HEK293 (cell line): ENCODE data around the gene SHC3.

Experiments
- ATF2 ChIP-seq: fragments of 450-650 bp; formaldehyde crosslinking; IDR thresholded peaks from 2 replicates; pipeline ENCODE4 v1.5.1; 2016; ENCODE audit warnings: missing biosample characterization, missing genetic modification characterization, low read depth
- CTCF ChIP-seq: fragments of 450-650 bp; formaldehyde crosslinking; IDR thresholded peaks from 2 replicates; pipeline ENCODE4 v1.5.1; 2016; ENCODE audit warnings: missing biosample characterization, missing genetic modification characterization
- SETDB1 ChIP-seq: IDR thresholded peaks from one replicate; pipeline ENCODE4 v1.6.1; 2017; ENCODE audit warnings: mild to moderate bottlenecking, low read length, moderate library complexity, mixed read lengths; ENCODE audit not compliant: insufficient read length
- TCF7L2 ChIP-seq: IDR thresholded peaks from 2 replicates; pipeline ENCODE4 v1.6.1; 2011; ENCODE audit warnings: low read depth, mild to moderate bottlenecking, inconsistent platforms, low read length, moderate library complexity, borderline replicate concordance
- ZNF112 ChIP-seq: fragments of 450-650 bp; formaldehyde crosslinking; IDR thresholded peaks from 2 replicates; pipeline ENCODE4 v1.5.0; 2017; ENCODE audit warnings: missing biosample characterization, missing genetic modification characterization
- ZNF23 ChIP-seq: fragments of 450-650 bp; formaldehyde crosslinking; IDR thresholded peaks from 2 replicates; pipeline ENCODE4 v1.5.1; 2016; ENCODE audit warnings: missing biosample characterization, missing genetic modification characterization, borderline replicate concordance
- ZNF664 ChIP-seq: fragments of 450-650 bp; formaldehyde crosslinking; IDR thresholded peaks from 2 replicates; pipeline ENCODE4 v1.5.1; 2016; ENCODE audit warnings: missing biosample characterization, missing genetic modification characterization
- ZNF692 ChIP-seq: fragments of 450-650 bp; formaldehyde crosslinking; IDR thresholded peaks from 2 replicates; pipeline ENCODE4 v1.5.1; 2016; ENCODE audit warnings: missing biosample characterization, missing genetic modification characterization
- ZNF843 ChIP-seq: fragments of 450-650 bp; formaldehyde crosslinking; IDR thresholded peaks from 2 replicates; pipeline ENCODE4 v1.5.1; 2016; ENCODE audit warnings: missing biosample characterization, missing genetic modification characterization

GRCh38 chr9:89161221-89161620 lies 17.4 kb downstream of the SHC3 start:
- TF ChIP-seq CTCF (no peak), TCF7L2 (no peak), ZNF843 (tag by site-specific recombination) (no peak), ZNF664 (no peak), ZNF23 (tag by site-specific recombination) (no peak), ZNF112 (tag by site-specific recombination) (no peak), ATF2 (no peak), SETDB1 (no peak), ZNF692 (no peak)
